Measurements from ENCODE around the gene AGBL1.
"Not testable (repeated sequence)": the region's sequence is repeated elsewhere in the genome, so short reads cannot be mapped to it uniquely, and the experiment has no call there.

AGBL1 gene

DNA sequence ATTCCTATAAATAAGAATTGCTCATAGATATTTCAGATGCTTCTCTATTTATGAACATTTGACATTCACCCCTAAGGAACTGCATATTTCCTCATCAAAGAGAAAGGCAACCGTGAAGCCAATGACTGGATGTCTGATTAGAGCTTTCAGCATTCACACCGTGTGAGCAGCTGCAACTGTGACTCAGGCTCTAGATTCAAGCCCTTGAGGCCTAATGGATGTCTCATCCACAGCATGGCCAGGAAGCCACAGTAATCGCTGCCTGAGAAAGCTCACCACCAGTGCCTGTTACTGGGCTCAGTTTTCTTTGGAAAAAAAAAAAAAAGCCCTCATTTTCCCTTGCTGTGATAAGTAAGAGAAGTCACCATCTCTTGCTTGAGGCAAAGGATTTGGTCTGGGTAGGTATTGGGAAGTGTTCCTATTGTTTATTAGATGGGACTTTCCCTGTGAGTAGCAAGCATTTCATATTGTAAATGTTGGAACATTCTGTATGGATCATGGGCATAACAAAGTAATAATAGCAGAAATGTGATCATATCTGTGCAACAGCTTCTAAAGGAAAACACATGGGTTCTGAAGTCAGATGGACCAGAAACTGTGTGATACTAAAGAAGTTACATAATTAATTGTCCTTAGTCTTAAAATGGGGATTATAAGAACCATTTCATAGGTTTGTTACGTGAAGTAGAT is 783.7 kb downstream of the AGBL1 start:
- Histone ChIP-seq H3K4me1 (ENCODE audit: control insufficient read depth in 1 of 2, insufficient read depth in 2 of 2, low read length in 2 of 2) (no peaks in the 10 kb centered on the region), H3K9me3 (ENCODE audit: control insufficient read depth in 1 of 2, low read length in 2 of 2) (no peaks in the 10 kb centered on the region), H3K27ac (ENCODE audit: low read length) (no peak overlapping the region), H3K4me3 (ENCODE audit: low read depth in 1 of 2, low read length in 2 of 2) (no peak overlapping the region), H3K27me3 (ENCODE audit: low read depth, low read length) (no peaks in the 10 kb centered on the region), H3K36me3 (ENCODE audit: control insufficient read depth in 1 of 2, insufficient read depth in 2 of 2, low read length in 2 of 2) (no peaks in the 10 kb centered on the region)

DNA sequence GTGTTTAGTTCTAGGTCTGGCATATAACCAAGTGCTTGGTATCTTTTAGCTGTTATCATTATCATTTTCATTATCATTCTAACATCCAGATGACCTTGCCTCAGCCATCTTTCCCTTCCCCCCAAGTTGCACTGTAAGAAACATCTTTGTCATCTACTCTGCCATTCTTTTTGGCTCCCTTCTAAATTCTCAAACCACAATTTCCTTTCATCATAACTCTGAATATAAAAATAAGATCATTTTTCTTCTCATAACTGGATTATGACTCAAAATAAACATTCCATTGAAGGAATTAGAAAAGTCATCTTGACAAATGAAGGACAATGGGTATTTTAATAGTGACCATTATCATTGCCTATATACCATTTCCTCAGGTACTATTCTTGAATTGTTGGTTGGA is 786.2 kb downstream of the AGBL1 start:
- no peaks in the 10 kb centered on the region for H3K9me3 ChIP-seq (ENCODE audit: control insufficient read depth in 1 of 2, low read length in 2 of 2)
- H3K27ac ChIP-seq (ENCODE audit: low read length), result no peak overlapping the region
- no peaks in the 10 kb centered on the region for H3K36me3 ChIP-seq (ENCODE audit: control insufficient read depth in 1 of 2, insufficient read depth in 2 of 2, low read length in 2 of 2)
- H3K4me3 ChIP-seq (ENCODE audit: low read depth in 1 of 2, low read length in 2 of 2), result no peak overlapping the region
- no peaks in the 10 kb centered on the region for H3K4me1 ChIP-seq (ENCODE audit: control insufficient read depth in 1 of 2, insufficient read depth in 2 of 2, low read length in 2 of 2)
- H3K27me3 ChIP-seq (ENCODE audit: low read depth, low read length), result no peaks in the 10 kb centered on the region

DNA sequence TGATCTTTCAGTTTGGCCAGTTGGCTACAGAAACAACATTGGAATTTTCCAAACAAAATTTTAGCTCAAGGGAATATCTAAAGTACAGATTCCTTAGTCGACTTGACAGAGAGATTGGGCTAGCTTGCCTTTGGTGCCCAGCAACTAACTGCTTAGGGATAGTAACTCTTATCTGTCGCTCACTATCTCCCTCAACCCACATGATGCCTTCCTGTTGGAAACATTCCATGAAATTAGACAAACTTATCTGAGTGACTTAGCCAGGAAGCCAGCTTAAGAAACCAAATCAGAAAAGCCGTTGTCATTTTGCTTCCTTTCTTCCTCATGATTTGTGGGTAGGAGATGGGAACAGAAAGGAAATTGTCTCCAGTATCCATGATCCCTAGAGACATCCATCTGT is 791.2 kb downstream of the AGBL1 start:
- Histone ChIP-seq H3K4me1 (ENCODE audit: control insufficient read depth in 1 of 2, insufficient read depth in 2 of 2, low read length in 2 of 2) (no peaks in the 10 kb centered on the region), H3K36me3 (ENCODE audit: control insufficient read depth in 1 of 2, insufficient read depth in 2 of 2, low read length in 2 of 2) (no peaks in the 10 kb centered on the region), H3K4me3 (ENCODE audit: low read depth in 1 of 2, low read length in 2 of 2) (no peak overlapping the region), H3K27ac (ENCODE audit: low read length) (no peak overlapping the region), H3K9me3 (ENCODE audit: control insufficient read depth in 1 of 2, low read length in 2 of 2) (no peaks in the 10 kb centered on the region), H3K27me3 (ENCODE audit: low read depth, low read length) (no peaks in the 10 kb centered on the region)

DNA sequence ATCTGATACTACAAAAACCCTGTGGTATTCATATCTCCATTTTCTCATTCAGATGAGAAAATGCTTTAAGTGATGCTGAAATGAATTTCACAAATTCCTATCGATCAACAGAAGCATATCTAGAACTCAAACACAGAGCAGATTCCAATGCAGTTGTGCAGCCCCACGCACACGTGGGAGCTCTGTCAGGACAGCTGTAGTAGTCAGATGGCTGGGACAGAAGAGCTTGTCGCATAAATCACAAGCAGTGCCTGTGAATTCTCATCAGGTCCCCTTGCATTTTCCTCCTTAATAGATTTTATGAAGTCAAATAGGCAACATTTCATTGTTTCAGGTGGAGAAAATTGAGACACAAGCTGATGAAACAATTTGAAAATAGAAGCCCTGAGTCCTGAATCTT is 792.3 kb downstream of the AGBL1 start:
- Histone ChIP-seq H3K4me3 (ENCODE audit: low read depth in 1 of 2, low read length in 2 of 2) (no peak overlapping the region), H3K9me3 (ENCODE audit: control insufficient read depth in 1 of 2, low read length in 2 of 2) (no peaks in the 10 kb centered on the region), H3K36me3 (ENCODE audit: control insufficient read depth in 1 of 2, insufficient read depth in 2 of 2, low read length in 2 of 2) (no peaks in the 10 kb centered on the region), H3K4me1 (ENCODE audit: control insufficient read depth in 1 of 2, insufficient read depth in 2 of 2, low read length in 2 of 2) (no peaks in the 10 kb centered on the region), H3K27me3 (ENCODE audit: low read depth, low read length) (no peaks in the 10 kb centered on the region), H3K27ac (ENCODE audit: low read length) (no peak overlapping the region)

DNA sequence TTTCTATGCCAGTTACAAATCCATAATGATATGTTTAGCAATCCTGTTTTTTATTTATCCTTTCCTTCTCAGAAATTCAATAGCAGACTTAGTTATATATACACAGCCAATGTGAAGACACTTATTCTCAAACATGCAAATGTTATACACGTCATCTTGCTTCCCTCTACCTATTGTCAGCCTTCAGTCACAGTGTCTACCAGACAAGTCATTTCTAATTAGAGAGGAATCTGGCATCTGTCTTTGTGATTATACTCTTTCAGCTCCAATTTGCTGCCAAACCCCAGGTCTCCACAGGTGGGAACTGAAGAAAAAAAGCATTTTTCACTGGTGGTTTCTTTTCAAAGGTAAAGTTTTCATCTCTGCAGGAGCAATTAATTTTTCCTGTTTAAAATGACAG is 793.1 kb downstream of the AGBL1 start:
- no peaks in the 10 kb centered on the region for H3K27me3 ChIP-seq (ENCODE audit: low read depth, low read length)
- H3K4me1 ChIP-seq (ENCODE audit: control insufficient read depth in 1 of 2, insufficient read depth in 2 of 2, low read length in 2 of 2), result no peaks in the 10 kb centered on the region
- no peaks in the 10 kb centered on the region for H3K9me3 ChIP-seq (ENCODE audit: control insufficient read depth in 1 of 2, low read length in 2 of 2)
- H3K4me3 ChIP-seq (ENCODE audit: low read depth in 1 of 2, low read length in 2 of 2), result no peak overlapping the region
- H3K36me3 ChIP-seq (ENCODE audit: control insufficient read depth in 1 of 2, insufficient read depth in 2 of 2, low read length in 2 of 2), result no peaks in the 10 kb centered on the region
- H3K27ac ChIP-seq (ENCODE audit: low read length), result no peak overlapping the region

DNA sequence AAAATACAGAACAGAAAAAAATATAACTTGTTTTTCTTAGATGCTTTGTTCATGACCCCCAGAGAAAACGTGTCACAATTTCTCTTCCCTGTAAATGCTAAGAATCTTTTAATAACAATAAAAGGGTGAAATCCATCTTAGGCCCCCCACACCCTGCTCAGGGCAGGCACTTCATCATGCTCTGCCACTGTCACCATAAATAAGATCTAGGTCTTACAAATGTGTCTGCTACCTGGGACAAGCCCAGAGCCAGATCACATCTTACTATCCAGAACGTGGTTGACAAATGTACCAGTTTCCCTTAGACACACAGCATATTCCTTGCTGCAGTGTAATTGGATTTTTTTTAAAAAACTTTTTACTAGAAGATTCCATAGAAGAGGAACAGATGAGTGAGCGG is 795.4 kb downstream of the AGBL1 start:
- H3K36me3 ChIP-seq (ENCODE audit: control insufficient read depth in 1 of 2, insufficient read depth in 2 of 2, low read length in 2 of 2), result no peaks in the 10 kb centered on the region

DNA sequence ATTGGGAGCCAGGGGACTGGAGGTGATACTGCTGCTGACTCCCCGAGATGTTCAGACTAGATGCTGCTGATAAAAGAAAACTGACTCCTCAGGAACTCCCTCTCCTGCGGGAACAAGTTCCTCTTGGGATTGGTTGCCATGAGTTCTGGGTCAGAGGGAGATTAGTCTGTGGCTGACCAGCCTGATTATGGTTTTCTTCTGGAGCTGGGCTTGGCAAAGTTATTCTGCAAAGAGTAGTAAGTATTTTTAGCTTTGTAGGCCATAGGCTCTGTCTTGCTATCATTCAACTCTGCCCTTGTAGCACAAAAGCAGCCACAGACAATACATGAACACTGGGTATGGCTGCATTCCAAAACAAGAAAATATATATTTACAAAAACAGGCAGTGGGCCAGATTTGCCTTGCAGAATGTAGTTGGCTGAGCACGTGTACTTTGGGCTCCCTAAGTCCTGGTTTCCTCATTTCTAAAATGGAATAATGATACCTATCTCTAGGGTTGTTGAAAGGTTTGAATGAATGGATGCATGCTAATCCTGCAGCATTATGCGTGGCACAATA is 796.8 kb downstream of the AGBL1 start:
- Histone ChIP-seq H3K4me1 (ENCODE audit: control insufficient read depth in 1 of 2, insufficient read depth in 2 of 2, low read length in 2 of 2) (no peaks in the 10 kb centered on the region), H3K27ac (ENCODE audit: low read length) (no peak overlapping the region), H3K9me3 (ENCODE audit: control insufficient read depth in 1 of 2, low read length in 2 of 2) (no peaks in the 10 kb centered on the region), H3K27me3 (ENCODE audit: low read depth, low read length) (no peaks in the 10 kb centered on the region), H3K4me3 (ENCODE audit: low read depth in 1 of 2, low read length in 2 of 2) (no peak overlapping the region), H3K36me3 (ENCODE audit: control insufficient read depth in 1 of 2, insufficient read depth in 2 of 2, low read length in 2 of 2) (no peaks in the 10 kb centered on the region)

More for the DNA sequence above, 795.4 kb downstream of the AGBL1 start:
- Histone ChIP-seq H3K4me1 (ENCODE audit: control insufficient read depth in 1 of 2, insufficient read depth in 2 of 2, low read length in 2 of 2) (no peaks in the 10 kb centered on the region), H3K27me3 (ENCODE audit: low read depth, low read length) (no peaks in the 10 kb centered on the region), H3K4me3 (ENCODE audit: low read depth in 1 of 2, low read length in 2 of 2) (no peak overlapping the region), H3K9me3 (ENCODE audit: control insufficient read depth in 1 of 2, low read length in 2 of 2) (no peaks in the 10 kb centered on the region), H3K27ac (ENCODE audit: low read length) (no peak overlapping the region)

DNA sequence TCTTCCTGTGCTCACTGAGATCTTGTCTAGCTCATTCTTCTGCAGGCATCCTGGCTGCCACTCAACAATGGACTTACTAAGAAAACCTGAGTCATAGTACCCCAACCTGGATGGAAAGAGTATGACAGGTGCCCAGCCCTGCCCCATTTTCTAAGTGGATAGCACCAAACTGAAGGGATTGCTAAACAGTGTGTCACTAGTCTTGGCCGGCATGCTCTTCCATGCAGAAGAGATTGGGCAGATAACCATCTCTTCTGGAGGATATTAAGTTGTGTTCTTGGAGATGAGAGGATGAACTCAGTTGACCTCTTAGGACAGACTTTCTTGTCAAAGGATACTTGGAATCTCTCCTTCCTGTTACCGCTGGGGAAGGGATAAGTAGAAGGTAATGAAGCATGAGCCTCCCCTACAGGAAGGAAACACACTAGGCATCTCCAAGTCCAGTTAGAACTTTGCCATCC is 797.5 kb downstream of the AGBL1 start:
- Histone ChIP-seq H3K9me3 (ENCODE audit: control insufficient read depth in 1 of 2, low read length in 2 of 2) (no peaks in the 10 kb centered on the region), H3K27ac (ENCODE audit: low read length) (no peak overlapping the region), H3K4me1 (ENCODE audit: control insufficient read depth in 1 of 2, insufficient read depth in 2 of 2, low read length in 2 of 2) (no peaks in the 10 kb centered on the region), H3K27me3 (ENCODE audit: low read depth, low read length) (no peaks in the 10 kb centered on the region), H3K36me3 (ENCODE audit: control insufficient read depth in 1 of 2, insufficient read depth in 2 of 2, low read length in 2 of 2) (no peaks in the 10 kb centered on the region), H3K4me3 (ENCODE audit: low read depth in 1 of 2, low read length in 2 of 2) (no peak overlapping the region)

DNA sequence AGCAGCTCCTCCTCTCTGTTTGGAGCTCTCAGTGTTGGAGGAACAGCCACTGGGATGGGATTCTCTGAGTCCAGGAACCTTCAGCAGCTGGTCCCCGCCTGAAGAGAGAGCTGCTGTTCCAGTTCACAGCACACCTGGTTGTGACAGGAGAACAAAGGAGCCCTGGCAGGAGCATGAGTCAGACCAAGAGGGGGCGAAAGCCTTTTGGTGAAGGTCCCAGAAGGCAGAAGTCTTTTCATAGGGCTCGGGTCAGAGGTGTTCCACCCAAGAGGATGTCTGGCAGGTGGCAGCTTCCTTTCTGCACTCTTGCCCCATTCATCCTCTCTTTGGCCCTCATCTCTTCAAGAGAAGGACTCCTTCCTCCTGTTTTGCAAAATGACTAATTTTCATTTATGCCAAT is 799.2 kb downstream of the AGBL1 start:
- H3K27me3 ChIP-seq (ENCODE audit: low read depth, low read length); H3K36me3 ChIP-seq (ENCODE audit: control insufficient read depth in 1 of 2, insufficient read depth in 2 of 2, low read length in 2 of 2); H3K27ac ChIP-seq (ENCODE audit: low read length); H3K9me3 ChIP-seq (ENCODE audit: control insufficient read depth in 1 of 2, low read length in 2 of 2); H3K4me3 ChIP-seq (ENCODE audit: low read depth in 1 of 2, low read length in 2 of 2); H3K4me1 ChIP-seq (ENCODE audit: control insufficient read depth in 1 of 2, insufficient read depth in 2 of 2, low read length in 2 of 2): not testable (repeated sequence)

DNA sequence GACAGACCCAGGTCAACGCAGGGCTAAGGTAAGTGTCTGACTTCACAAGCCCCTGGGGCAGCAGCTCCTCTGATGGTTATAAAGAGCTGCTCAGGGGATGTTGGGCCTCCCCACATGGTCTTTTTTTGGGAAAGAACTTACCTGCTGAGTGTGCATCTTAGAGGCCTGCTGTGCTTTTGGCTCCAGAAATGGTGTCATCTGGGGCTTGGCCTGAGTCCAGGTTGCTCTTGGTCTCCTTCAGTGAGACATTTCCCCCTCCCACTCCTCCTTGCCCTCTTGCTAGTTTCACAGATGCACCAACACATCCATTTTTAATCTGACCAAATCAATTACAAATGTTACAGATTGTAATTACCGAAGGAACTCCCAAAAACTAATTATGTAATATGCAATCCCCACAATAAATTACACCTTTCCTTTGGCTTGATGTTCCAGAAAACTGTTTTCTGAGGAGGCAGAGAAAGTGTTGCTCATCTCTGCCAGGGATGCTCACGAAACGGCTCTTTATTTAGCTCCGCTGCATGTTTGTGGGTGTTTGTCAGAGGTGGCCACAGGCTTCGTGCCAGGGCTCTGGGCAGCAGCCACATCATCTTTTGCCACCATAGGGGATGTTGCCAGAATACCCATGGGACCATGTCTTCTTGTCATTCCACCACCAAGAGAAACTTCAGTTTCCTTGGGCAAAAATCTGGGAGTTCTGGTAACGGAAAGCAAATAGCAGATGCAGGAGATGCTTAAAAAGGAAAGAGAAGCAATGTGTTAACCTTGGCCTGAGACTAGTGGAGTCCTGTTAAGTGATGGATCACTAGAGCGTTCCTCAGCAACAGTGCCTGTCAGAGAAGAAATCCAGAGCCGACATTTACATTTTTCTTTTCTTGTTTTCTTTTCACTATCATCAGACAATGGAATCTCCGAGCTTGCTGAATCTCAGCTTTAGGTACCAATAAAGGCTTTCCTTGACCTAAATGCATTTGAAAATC is 799.9 kb downstream of the AGBL1 start:
- H3K9me3 ChIP-seq (ENCODE audit: control insufficient read depth in 1 of 2, low read length in 2 of 2), result no peaks in the 10 kb centered on the region
- H3K27ac ChIP-seq (ENCODE audit: low read length), result no peak overlapping the region
- H3K4me1 ChIP-seq (ENCODE audit: control insufficient read depth in 1 of 2, insufficient read depth in 2 of 2, low read length in 2 of 2), result no peaks in the 10 kb centered on the region
- H3K4me3 ChIP-seq (ENCODE audit: low read depth in 1 of 2, low read length in 2 of 2), result no peak overlapping the region
- no peaks in the 10 kb centered on the region for H3K27me3 ChIP-seq (ENCODE audit: low read depth, low read length)
- no peaks in the 10 kb centered on the region for H3K36me3 ChIP-seq (ENCODE audit: control insufficient read depth in 1 of 2, insufficient read depth in 2 of 2, low read length in 2 of 2)

DNA sequence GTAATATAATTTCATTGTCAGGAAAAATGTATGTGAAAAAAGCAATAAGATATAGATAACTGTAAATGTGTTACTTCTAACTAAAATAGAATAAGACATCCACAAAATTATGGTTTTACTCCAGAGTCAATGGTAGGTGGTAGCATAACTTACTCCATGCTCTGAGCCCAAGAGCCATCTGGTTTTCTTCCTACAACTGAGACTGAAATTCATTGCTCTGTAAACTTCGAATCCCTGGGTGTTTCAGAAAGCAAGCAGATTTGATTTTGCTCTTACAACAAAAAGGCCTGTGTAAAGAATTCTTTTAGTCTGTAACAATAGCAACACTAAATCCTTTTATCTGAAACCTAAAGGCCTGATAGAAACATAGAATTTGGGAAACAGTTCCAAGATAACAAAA is 805.9 kb downstream of the AGBL1 start:
- H3K27ac ChIP-seq (ENCODE audit: low read length), result no peak overlapping the region
- no peaks in the 10 kb centered on the region for H3K4me1 ChIP-seq (ENCODE audit: control insufficient read depth in 1 of 2, insufficient read depth in 2 of 2, low read length in 2 of 2)
- no peaks in the 10 kb centered on the region for H3K9me3 ChIP-seq (ENCODE audit: control insufficient read depth in 1 of 2, low read length in 2 of 2)

More for the DNA sequence above, 805.9 kb downstream of the AGBL1 start:
- H3K27me3 ChIP-seq (ENCODE audit: low read depth, low read length), result no peaks in the 10 kb centered on the region
- no peak overlapping the region for H3K4me3 ChIP-seq (ENCODE audit: low read depth in 1 of 2, low read length in 2 of 2)
- H3K36me3 ChIP-seq (ENCODE audit: control insufficient read depth in 1 of 2, insufficient read depth in 2 of 2, low read length in 2 of 2), result no peaks in the 10 kb centered on the region

All from muscle layer of duodenum (tissue), 2 donors.